Activated CD8-positive, alpha-beta memory T cell treated with anti-CD3 and anti-CD28 coated beads, Interleukin-2, amount 50 U/mL, for 24 hours (primary cell): ENCODE measurements around the gene FEN1.

Experiments
- DNase-seq: peaks from one replicate; pipeline ENCODE4 v3.0.0-alpha.2; 2020; ENCODE audit errors: extremely low read depth

Gene FEN1

GRCh38 chr11:61841636-61842527 lies 49.2 kb downstream of the FEN1 start:
- no peak for DNase-seq

DNA sequence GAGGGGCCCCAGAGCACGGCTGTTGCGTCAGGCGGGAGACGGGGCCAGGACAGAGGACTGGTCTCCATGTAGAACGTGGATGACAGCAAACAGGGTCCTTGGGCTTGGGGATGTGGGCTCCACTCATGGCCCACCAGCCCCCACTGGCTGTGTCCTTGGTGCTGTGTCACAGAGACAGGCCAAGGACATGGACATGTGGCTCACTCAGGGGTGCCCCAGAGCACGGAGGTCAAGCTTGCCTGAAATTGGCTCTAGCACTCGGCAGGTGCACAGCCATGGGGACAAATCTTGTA lies 49.8 kb downstream of the FEN1 start:
- no peak for DNase-seq

- DNase-seq, result no peak
These were observed 52.3 kb downstream of the FEN1 start for GRCh38 chr11:61844909-61845565.

GRCh38 chr11:61846362-61847020 lies 53.8 kb downstream of the FEN1 start:
- DNase-seq, result no peak
